DND-41 (cell line): ENCODE results near the gene KAZN.

Experiments
- ATAC-seq: fragments of 200-7000 bp; cut with Tn5 transposase; 3 replicates; pipeline ENCODE4 v1.9.1; 2021; ENCODE audit warnings: low read depth; ENCODE audit not compliant: insufficient read depth
- DNase-seq: peaks from one replicate; pipeline ENCODE4 v3.0.0-alpha.2; 2020
- H2AFZ ChIP-seq: 2 replicates; pipeline ENCODE4 v1.6.0; 2012; ENCODE audit warnings: low read depth, low read length
- H3K27ac ChIP-seq: 2 replicates; pipeline ENCODE4 v1.5.1; 2012; ENCODE audit warnings: low read length, inconsistent platforms
- H3K27me3 ChIP-seq: fragments of 200-600 bp; sonication (generic); 2 replicates; pipeline ENCODE4 v1.6.0; 2012; ENCODE audit warnings: low read length, mild to moderate bottlenecking, inconsistent platforms; ENCODE audit not compliant: insufficient read depth, poor library complexity
- H3K36me3 ChIP-seq: 2 replicates; pipeline ENCODE4 v1.5.1; 2012; ENCODE audit warnings: low read length, inconsistent platforms; ENCODE audit not compliant: insufficient read depth
- H3K4me1 ChIP-seq: 2 replicates; pipeline ENCODE4 v1.5.1; 2012; ENCODE audit warnings: mild to moderate bottlenecking, low read length; ENCODE audit not compliant: insufficient read depth
- H3K4me2 ChIP-seq: 2 replicates; pipeline ENCODE4 v1.6.0; 2012; ENCODE audit warnings: mild to moderate bottlenecking, moderate library complexity, low read length, inconsistent platforms; ENCODE audit not compliant: insufficient read depth
- H3K4me3 ChIP-seq, 2 experiments: fragments of 200-600 bp in 1 of 2; shearing (Covaris generic) in 1 of 2; 2 replicates each; pipeline ENCODE4 v1.5.1; 2012 to 2016; ENCODE audit warnings: inconsistent platforms in 2 of 2, low read length in 2 of 2, mild to moderate bottlenecking in 2 of 2, low read depth in 1 of 2, moderate library complexity in 1 of 2
- H3K79me2 ChIP-seq: 2 replicates; pipeline ENCODE4 v1.6.0; 2012; ENCODE audit warnings: low read length, inconsistent platforms; ENCODE audit not compliant: insufficient read depth
- H3K9ac ChIP-seq: 2 replicates; pipeline ENCODE4 v1.6.0; 2012; ENCODE audit warnings: low read depth, mild to moderate bottlenecking, inconsistent platforms, low read length, moderate library complexity
- H3K9me3 ChIP-seq: 2 replicates; pipeline ENCODE4 v1.5.1; 2012; ENCODE audit warnings: low read length, moderate library complexity, mild to moderate bottlenecking, inconsistent platforms; ENCODE audit not compliant: insufficient read depth, severe bottlenecking
- H4K20me1 ChIP-seq: 2 replicates; pipeline ENCODE4 v1.6.0; 2012; ENCODE audit warnings: low read length; ENCODE audit not compliant: insufficient read depth
- CTCF ChIP-seq: IDR thresholded peaks from 2 replicates; pipeline ENCODE4 v1.5.1; 2012; ENCODE audit warnings: borderline replicate concordance, low read length, moderate library complexity, mild to moderate bottlenecking; ENCODE audit not compliant: poor library complexity, severe bottlenecking; ENCODE audit errors: extremely low read depth
- EZH2 ChIP-seq: IDR thresholded peaks from 3 replicates; pipeline ENCODE4 v1.6.1; 2012; ENCODE audit warnings: borderline replicate concordance, low read depth, mild to moderate bottlenecking, moderate library complexity, low read length, inconsistent platforms; ENCODE audit not compliant: severe bottlenecking

KAZN gene

GRCh38 chr1:14725238-14725637, 126.8 kb downstream of the KAZN start:
- H3K27ac ChIP-seq: no peak overlapping the region
- H3K4me2 ChIP-seq: no peak overlapping the region
- no peak for DNase-seq
- no peaks in the 10 kb centered on the region for H3K79me2 ChIP-seq
- no peak overlapping the region for H2AFZ ChIP-seq
- no peak for ATAC-seq
- no peaks in the 10 kb centered on the region for H3K4me1 ChIP-seq
- TF ChIP-seq EZH2 (no peak), CTCF (no peak)
- no peaks in the 10 kb centered on the region for H3K36me3 ChIP-seq
- no peak overlapping the region for H3K9ac ChIP-seq
- no peak overlapping the region for H3K4me3 ChIP-seq
- no peaks in the 10 kb centered on the region for H3K9me3 ChIP-seq
- H3K27me3 ChIP-seq: no peaks in the 10 kb centered on the region
- H4K20me1 ChIP-seq: 0 out of 2 replicates have a peak, but pooled peaks cover 6% of the 10 kb centered on the region

GRCh38 chr1:14725695-14726094, 127.2 kb downstream of the KAZN start:
- TF ChIP-seq CTCF (no peak), EZH2 (no peak)
- no peak for DNase-seq

GRCh38 chr1:14726606-14727005, 128.1 kb downstream of the KAZN start:
- Histone ChIP-seq H3K79me2 (no peaks in the 10 kb centered on the region), H3K36me3 (no peaks in the 10 kb centered on the region), H3K4me1 (no peaks in the 10 kb centered on the region), H3K27me3 (no peaks in the 10 kb centered on the region), H3K27ac (no peak overlapping the region), H3K4me2 (no peak overlapping the region), H2AFZ (no peak overlapping the region), H3K9ac (no peak overlapping the region), H3K4me3 (no peak overlapping the region), H3K9me3 (no peaks in the 10 kb centered on the region), H4K20me1 (0 out of 2 replicates have a peak, but pooled peaks cover 6% of the 10 kb centered on the region)
- ATAC-seq (no peak), DNase-seq (no peak)
- TF ChIP-seq EZH2 (no peak), CTCF (no peak)

More at GRCh38 chr1:14725695-14726094, 127.2 kb downstream of the KAZN start:
- no peak overlapping the region for H3K4me2 ChIP-seq
- no peaks in the 10 kb centered on the region for H3K9me3 ChIP-seq
- no peak overlapping the region for H2AFZ ChIP-seq
- ATAC-seq: no peak
- H3K36me3 ChIP-seq: no peaks in the 10 kb centered on the region
- no peaks in the 10 kb centered on the region for H3K79me2 ChIP-seq
- H3K4me1 ChIP-seq: no peaks in the 10 kb centered on the region
- H3K4me3 ChIP-seq: no peak overlapping the region
- no peaks in the 10 kb centered on the region for H3K27me3 ChIP-seq
- H3K27ac ChIP-seq: no peak overlapping the region
- H4K20me1 ChIP-seq: 0 out of 2 replicates have a peak, but pooled peaks cover 6% of the 10 kb centered on the region
- H3K9ac ChIP-seq: no peak overlapping the region

- Histone ChIP-seq H3K79me2 (no peaks in the 10 kb centered on the region), H3K27me3 (no peaks in the 10 kb centered on the region)
Measured at GRCh38 chr1:14728516-14728915, 130.0 kb downstream of the KAZN start.

More at GRCh38 chr1:14728516-14728915, 130.0 kb downstream of the KAZN start:
- H3K4me2 ChIP-seq: no peak overlapping the region
- no peak overlapping the region for H3K4me3 ChIP-seq
- H2AFZ ChIP-seq: no peak overlapping the region
- TF ChIP-seq CTCF: no peak
- TF ChIP-seq EZH2: no peak
- peaks cover 5% of the 10 kb centered on the region; the same call in 1 of the 2 replicates for H3K4me1 ChIP-seq
- no peak overlapping the region for H3K27ac ChIP-seq
- no peak overlapping the region for H3K9ac ChIP-seq
- no peaks in the 10 kb centered on the region for H3K9me3 ChIP-seq
- no peak for DNase-seq
- H3K36me3 ChIP-seq: no peaks in the 10 kb centered on the region
- 0 out of 2 replicates have a peak, but pooled peaks cover 6% of the 10 kb centered on the region for H4K20me1 ChIP-seq
- ATAC-seq: no peak
